Neural progenitor cell (in vitro differentiated cells): ENCODE results near the gene RBBP8NL. TPM values are rescaled to one million over a fixed set of nuclear protein-coding genes. Genes with fewer than 3 reads are reported as not detected.

Source experiments
- DNase-seq: peaks from one replicate; pipeline ENCODE4 v3.0.0-alpha.2; 2016; ENCODE audit warnings: low spot score
- H2AFZ ChIP-seq: fragments of 200-600 bp; sonication (generic); replicated peaks from 2 replicates; pipeline ENCODE4 v1.6.1; 2016; ENCODE audit warnings: antibody characterized with exemption
- H3F3A ChIP-seq: fragments of 200-600 bp; sonication (generic); 2 replicates; pipeline ENCODE4 v1.6.1; 2016; ENCODE audit warnings: antibody characterized with exemption, low read depth
- H3K27ac ChIP-seq: fragments of 200-600 bp; sonication (generic); 2 replicates; pipeline ENCODE4 v1.5.1; 2016; ENCODE audit warnings: mild to moderate bottlenecking
- H3K27me3 ChIP-seq: fragments of 200-600 bp; sonication (generic); 2 replicates; pipeline ENCODE4 v1.6.1; 2016; ENCODE audit warnings: mild to moderate bottlenecking, moderate library complexity
- H3K36me3 ChIP-seq: fragments of 200-600 bp; sonication (generic); 2 replicates; pipeline ENCODE4 v1.5.1; 2016
- H3K4me1 ChIP-seq: fragments of 200-600 bp; sonication (generic); 2 replicates; pipeline ENCODE4 v1.6.1; 2016; ENCODE audit warnings: mixed run types
- H3K4me2 ChIP-seq: fragments of 200-600 bp; sonication (generic); 2 replicates; pipeline ENCODE4 v1.6.1; 2016
- H3K4me3 ChIP-seq: fragments of 200-600 bp; sonication (generic); 2 replicates; pipeline ENCODE4 v1.5.1; 2016
- H3K79me2 ChIP-seq: fragments of 200-600 bp; sonication (generic); 2 replicates; pipeline ENCODE4 v1.6.1; 2016; ENCODE audit warnings: low read depth
- H3K9ac ChIP-seq: fragments of 200-600 bp; sonication (generic); 2 replicates; pipeline ENCODE4 v1.6.1; 2016
- H3K9me3 ChIP-seq: fragments of 200-600 bp; sonication (generic); 2 replicates; pipeline ENCODE4 v1.5.1; 2016; ENCODE audit warnings: low read depth
- H4K20me1 ChIP-seq: fragments of 200-600 bp; sonication (generic); 2 replicates; pipeline ENCODE4 v1.6.1; 2016; ENCODE audit warnings: low read depth
- H3K27ac Mint-ChIP-seq: 3 replicates; pipeline ENCODE4 v1.8.0; 2021; ENCODE audit warnings: mixed read lengths
- H3K27me3 Mint-ChIP-seq: 2 replicates; pipeline ENCODE4 v1.8.0; 2022; ENCODE audit warnings: low read depth, mild to moderate bottlenecking, inconsistent platforms, moderate library complexity, mixed read lengths; ENCODE audit not compliant: insufficient read depth
- H3K36me3 Mint-ChIP-seq: 3 replicates; pipeline ENCODE4 v1.8.0; 2021; ENCODE audit warnings: mixed read lengths
- H3K4me1 Mint-ChIP-seq: 3 replicates; pipeline ENCODE4 v1.8.0; 2021; ENCODE audit warnings: mixed read lengths
- H3K4me3 Mint-ChIP-seq: 3 replicates; pipeline ENCODE4 v1.8.0; 2021; ENCODE audit warnings: mild to moderate bottlenecking, moderate library complexity, mixed read lengths
- H3K9me3 Mint-ChIP-seq: 3 replicates; pipeline ENCODE4 v1.8.0; 2020; ENCODE audit warnings: mixed read lengths
- EZH2 ChIP-seq: fragments of 200-600 bp; sonication (generic); IDR thresholded peaks from 2 replicates; pipeline ENCODE4 v1.6.1; 2017; ENCODE audit warnings: antibody characterized with exemption, mild to moderate bottlenecking, moderate library complexity
- EZH2phosphoT487 ChIP-seq: fragments of 200-600 bp; sonication (generic); IDR thresholded peaks from 2 replicates; pipeline ENCODE4 v1.6.1; 2017; ENCODE audit warnings: antibody characterized with exemption
- total RNA-seq: library from RNA; depleted of rRNA; stranded (reverse); fragments of >200 nt; gene quantifications from 2 replicates; pipeline ENCODE4 v1.2.3, GENCODE V29; 2015; ENCODE audit warnings: low replicate concordance
- TF ChIP-seq, protein P1 (sequence below): fragments of 200-600 bp; sonication (generic); IDR thresholded peaks from 2 replicates; pipeline ENCODE4 v1.5.1; 2017; ENCODE audit warnings: antibody characterized with exemption, mild to moderate bottlenecking

The RBBP8NL gene
- total RNA-seq, 1 donor from 2014 or later = not detected

GRCh38 chr20:62421716-62421990 is 5.7 kb downstream of the RBBP8NL start:
- H4K20me1 ChIP-seq = no peaks in the 10 kb centered on the region
- peaks cover 4% of the 10 kb centered on the region for H3K4me1 Mint-ChIP-seq
- no peaks in the 10 kb centered on the region for H3K36me3 ChIP-seq
- H3K4me1 ChIP-seq = peaks cover 3% of the 10 kb centered on the region
- no peaks in the 10 kb centered on the region for H3K9me3 Mint-ChIP-seq
- peaks cover 10% of the 10 kb centered on the region for H3F3A ChIP-seq
- DNase-seq = no peak
- no peaks in the 10 kb centered on the region for H3K36me3 Mint-ChIP-seq
- no peak overlapping the region for H3K9ac ChIP-seq
- H3K4me3 ChIP-seq = no peak overlapping the region
- no peak overlapping the region for H3K27ac ChIP-seq
- no peaks in the 10 kb centered on the region for H3K9me3 ChIP-seq
- no peaks in the 10 kb centered on the region for H3K27me3 ChIP-seq
- no peak overlapping the region for H3K27ac Mint-ChIP-seq
- H3K4me2 ChIP-seq = no peak overlapping the region
- peaks cover 13% of the 10 kb centered on the region for H3K27me3 Mint-ChIP-seq
- no peak overlapping the region for H2AFZ ChIP-seq
- H3K4me3 Mint-ChIP-seq = no peak overlapping the region
- H3K79me2 ChIP-seq = no peaks in the 10 kb centered on the region
- no peak for TF ChIP-seq EZH2
- no peak for TF ChIP-seq EZH2phosphoT487
- TF ChIP-seq, protein P1, sequence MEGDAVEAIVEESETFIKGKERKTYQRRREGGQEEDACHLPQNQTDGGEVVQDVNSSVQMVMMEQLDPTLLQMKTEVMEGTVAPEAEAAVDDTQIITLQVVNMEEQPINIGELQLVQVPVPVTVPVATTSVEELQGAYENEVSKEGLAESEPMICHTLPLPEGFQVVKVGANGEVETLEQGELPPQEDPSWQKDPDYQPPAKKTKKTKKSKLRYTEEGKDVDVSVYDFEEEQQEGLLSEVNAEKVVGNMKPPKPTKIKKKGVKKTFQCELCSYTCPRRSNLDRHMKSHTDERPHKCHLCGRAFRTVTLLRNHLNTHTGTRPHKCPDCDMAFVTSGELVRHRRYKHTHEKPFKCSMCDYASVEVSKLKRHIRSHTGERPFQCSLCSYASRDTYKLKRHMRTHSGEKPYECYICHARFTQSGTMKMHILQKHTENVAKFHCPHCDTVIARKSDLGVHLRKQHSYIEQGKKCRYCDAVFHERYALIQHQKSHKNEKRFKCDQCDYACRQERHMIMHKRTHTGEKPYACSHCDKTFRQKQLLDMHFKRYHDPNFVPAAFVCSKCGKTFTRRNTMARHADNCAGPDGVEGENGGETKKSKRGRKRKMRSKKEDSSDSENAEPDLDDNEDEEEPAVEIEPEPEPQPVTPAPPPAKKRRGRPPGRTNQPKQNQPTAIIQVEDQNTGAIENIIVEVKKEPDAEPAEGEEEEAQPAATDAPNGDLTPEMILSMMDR = no peak

GRCh38 chr20:62420846-62421715 is 6.3 kb downstream of the RBBP8NL start:
- Histone ChIP-seq H3F3A (peaks cover 10% of the 10 kb centered on the region), H3K4me1 (no peaks in the 10 kb centered on the region), H2AFZ (no peak overlapping the region), H3K9ac (no peak overlapping the region), H4K20me1 (no peaks in the 10 kb centered on the region), H3K27ac (no peak overlapping the region), H3K4me3 (no peak overlapping the region), H3K4me2 (no peak overlapping the region), H3K27me3 (no peaks in the 10 kb centered on the region), H3K36me3 (no peaks in the 10 kb centered on the region), H3K79me2 (no peaks in the 10 kb centered on the region), H3K9me3 (no peaks in the 10 kb centered on the region)
- Mint-ChIP-seq H3K4me1 (peaks cover 4% of the 10 kb centered on the region), H3K27me3 (peaks cover 10% of the 10 kb centered on the region), H3K4me3 (peak overlapping the region; percentile 4), H3K9me3 (no peaks in the 10 kb centered on the region), H3K27ac (peak overlapping the region; percentile 81), H3K36me3 (no peaks in the 10 kb centered on the region)
- no peak for DNase-seq
- TF ChIP-seq, protein P1 = no peak
- no peak for TF ChIP-seq EZH2
- TF ChIP-seq EZH2phosphoT487 = no peak

DNA sequence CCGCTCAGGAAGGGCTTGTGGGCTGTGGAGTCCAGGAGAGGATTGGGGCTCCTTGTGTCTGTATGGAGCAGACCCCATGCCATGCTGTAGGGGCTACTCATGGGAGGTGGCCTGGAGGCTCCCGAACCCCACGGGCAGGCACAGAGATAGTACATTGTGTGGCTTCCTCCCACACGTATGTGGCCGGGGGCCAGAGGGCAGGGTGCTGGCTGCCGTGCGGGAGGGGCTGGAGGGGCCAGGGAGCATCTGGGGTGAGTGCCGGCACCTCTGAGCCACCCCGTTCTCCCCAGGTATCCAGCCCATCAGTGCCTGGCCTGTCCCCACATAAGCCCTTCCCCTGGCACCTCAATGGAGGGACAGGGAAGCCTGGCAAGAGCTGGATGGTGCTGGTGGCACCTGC is 7.6 kb downstream of the RBBP8NL start:
- Histone ChIP-seq H3K27ac (no peak overlapping the region), H3K4me2 (no peak overlapping the region), H2AFZ (no peak overlapping the region), H4K20me1 (no peaks in the 10 kb centered on the region), H3K79me2 (no peaks in the 10 kb centered on the region), H3K27me3 (no peaks in the 10 kb centered on the region), H3K36me3 (no peaks in the 10 kb centered on the region), H3K9me3 (no peaks in the 10 kb centered on the region), H3F3A (peaks cover 10% of the 10 kb centered on the region), H3K4me1 (no peaks in the 10 kb centered on the region), H3K4me3 (no peak overlapping the region), H3K9ac (no peak overlapping the region)
- H3K4me3 Mint-ChIP-seq = no peak overlapping the region
- DNase-seq = no peak
- H3K9me3 Mint-ChIP-seq = no peaks in the 10 kb centered on the region
- TF ChIP-seq EZH2phosphoT487 (no peak), EZH2 (no peak)
- TF ChIP-seq, protein P1 = no peak
- H3K4me1 Mint-ChIP-seq = peaks cover 4% of the 10 kb centered on the region
- peaks cover 6% of the 10 kb centered on the region for H3K27me3 Mint-ChIP-seq
- no peaks in the 10 kb centered on the region for H3K36me3 Mint-ChIP-seq
- H3K27ac Mint-ChIP-seq = no peak overlapping the region
